Liver (tissue), 9 donors: ENCODE data around the gene MARVELD1. TPM values are rescaled to one million over a fixed set of nuclear protein-coding genes. Genes with fewer than 3 reads are reported as not detected.
A peak's percentile ranks its signal among the peaks of the same experiment; 100 is the strongest.

Experiments used
- DNase-seq: peaks from one replicate; pipeline ENCODE4 v3.0.0-alpha.2; 2017; ENCODE audit warnings: low spot score
- H3K27ac ChIP-seq, 2 donors: one replicate each; pipeline ENCODE4 v1.7.0; 2013; ENCODE audit warnings: inconsistent platforms in 2 of 2, low read length in 2 of 2, control low read depth in 1 of 2, low read depth in 1 of 2, mild to moderate bottlenecking in 1 of 2
- H3K27me3 ChIP-seq, 4 donors: one replicate each; pipeline versions ENCODE4 v1.6.1 to v1.7.0; 2013; ENCODE audit warnings: low read length in 3 of 4, inconsistent platforms in 1 of 4, mild to moderate bottlenecking in 1 of 4, moderate library complexity in 1 of 4; ENCODE audit not compliant: control insufficient read depth in 4 of 4, insufficient read depth in 4 of 4
- H3K36me3 ChIP-seq, 4 donors: one replicate each; pipeline versions ENCODE4 v1.6.1 to v1.7.0; 2013; ENCODE audit warnings: low read length in 3 of 4, mild to moderate bottlenecking in 3 of 4, low read depth in 1 of 4, moderate library complexity in 1 of 4; ENCODE audit not compliant: control insufficient read depth in 4 of 4, insufficient read depth in 3 of 4
- H3K4me1 ChIP-seq, 4 donors: one replicate each; pipeline versions ENCODE4 v1.6.1 to v1.7.0; 2013; ENCODE audit warnings: low read length in 3 of 4, mild to moderate bottlenecking in 3 of 4, moderate library complexity in 1 of 4; ENCODE audit not compliant: control insufficient read depth in 4 of 4, insufficient read depth in 4 of 4
- H3K4me3 ChIP-seq, 3 donors: one replicate each; pipeline versions ENCODE4 v1.6.1 to v1.7.0; 2013; ENCODE audit warnings: low read length in 3 of 3, control low read depth in 1 of 3, low read depth in 1 of 3, mild to moderate bottlenecking in 1 of 3
- H3K9ac ChIP-seq, 2 donors: one replicate each; pipeline ENCODE4 v1.7.0; 2013; ENCODE audit warnings: low read length in 2 of 2, mild to moderate bottlenecking in 2 of 2, moderate library complexity in 2 of 2, control low read depth in 1 of 2, low read depth in 1 of 2
- H3K9me3 ChIP-seq, 4 donors: one replicate each; pipeline versions ENCODE4 v1.6.1 to v1.7.0; 2013; ENCODE audit warnings: low read length in 3 of 4; ENCODE audit not compliant: control insufficient read depth in 4 of 4
- ATF3 ChIP-seq: IDR thresholded peaks from 2 replicates; pipeline ENCODE4 v1.6.1; 2016; ENCODE audit warnings: antibody characterized with exemption
- CTCF ChIP-seq: fragments of 150-350 bp; IDR thresholded peaks from 2 replicates; pipeline ENCODE4 v1.5.1; 2017; ENCODE audit warnings: improper control_type of control experiment, low read depth, low read length; ENCODE audit not compliant: missing input control
- FOXA1 ChIP-seq: IDR thresholded peaks from 2 replicates; pipeline ENCODE4 v1.6.1; 2016; ENCODE audit warnings: antibody characterized with exemption
- GABPA ChIP-seq, 2 donors: IDR thresholded peaks in 1 of 2; conservative IDR thresholded peaks in 1 of 2; 2 replicates each; pipeline ENCODE4 v1.6.1; 2016; ENCODE audit warnings: antibody characterized with exemption in 2 of 2, mild to moderate bottlenecking in 1 of 2, moderate library complexity in 1 of 2
- HNF4A ChIP-seq, 2 donors: conservative IDR thresholded peaks; 2 replicates each; pipeline ENCODE4 v1.6.1; 2016; ENCODE audit warnings: antibody characterized with exemption in 2 of 2, mild to moderate bottlenecking in 2 of 2
- HNF4G ChIP-seq: IDR thresholded peaks from 2 replicates; pipeline ENCODE4 v1.6.1; 2016; ENCODE audit warnings: antibody characterized with exemption
- JUND ChIP-seq, 2 donors: IDR thresholded peaks; 2 replicates each; pipeline ENCODE4 v1.6.1; 2016; ENCODE audit warnings: antibody characterized with exemption in 2 of 2
- MAX ChIP-seq: IDR thresholded peaks from 2 replicates; pipeline ENCODE4 v1.6.1; 2016; ENCODE audit warnings: antibody characterized with exemption
- NR2F2 ChIP-seq: IDR thresholded peaks from 2 replicates; pipeline ENCODE4 v1.6.1; 2016; ENCODE audit warnings: antibody characterized with exemption
- REST ChIP-seq: IDR thresholded peaks from 2 replicates; pipeline ENCODE4 v1.6.1; 2016; ENCODE audit warnings: antibody characterized with exemption, mild to moderate bottlenecking
- RXRA ChIP-seq, 2 donors: IDR thresholded peaks; 2 replicates each; pipeline ENCODE4 v1.6.1; 2017 to 2018; ENCODE audit warnings: antibody characterized with exemption in 2 of 2, mild to moderate bottlenecking in 1 of 2
- SP1 ChIP-seq: IDR thresholded peaks from 2 replicates; pipeline ENCODE4 v1.6.1; 2018; ENCODE audit warnings: antibody characterized with exemption, mild to moderate bottlenecking
- TAF1 ChIP-seq: conservative IDR thresholded peaks from 2 replicates; pipeline ENCODE4 v1.6.1; 2016; ENCODE audit warnings: antibody characterized with exemption, mild to moderate bottlenecking
- YY1 ChIP-seq: IDR thresholded peaks from 2 replicates; pipeline ENCODE4 v1.6.1; 2016; ENCODE audit warnings: antibody characterized with exemption, mild to moderate bottlenecking
- ZBTB33 ChIP-seq: IDR thresholded peaks from 2 replicates; pipeline ENCODE4 v1.6.1; 2016; ENCODE audit warnings: antibody characterized with exemption
- WGBS: extraction: QIAGEN DNeasy Blood & Tissue Kit; methylation state at CpG from one replicate; pipeline ENCODE4 v1.1.7; 2013; 5-methylcytosine and 5-hydroxymethylcytosine counted together
- polyA plus RNA-seq, 2 donors: library from polyadenylated mRNA; stranded (reverse) in 1 of 2; unstranded in 1 of 2; fragments of 200-250 nt in 1 of 2; fragments of >200 nt in 1 of 2; fragmentation: Nextera tagmentation in 1 of 2; extraction: Ambion mirVana in 1 of 2; gene quantifications; one replicate each; pipeline versions ENCODE4 v1.2.1 to v1.2.3, GENCODE V29; 2013 to 2015
- total RNA-seq, 2 donors: library from RNA; depleted of rRNA; stranded (reverse); fragments of >200 nt; gene quantifications; one replicate each; pipeline ENCODE4 v1.2.3, GENCODE V29; 2014
- donor health status: healthy.
- donor health status: healthy.
- donor health status: healthy.
- donor health status: healthy.
- donor health status: healthy.

The MARVELD1 gene
- total and polyA plus RNA-seq, 4 donors = 0.72 to 3.3 (median 2.8) TPM

GRCh38 chr10:97711640-97712572 is 1.6 kb upstream of the MARVELD1 start:
- no peak overlapping the region for H3K4me3 ChIP-seq
- 89% methylated on average over 9 of the region's 9 CpGs for WGBS
- H3K9me3 ChIP-seq = no peaks in the 10 kb centered on the region
- H3K27ac ChIP-seq = no peak overlapping the region
- H3K27me3 ChIP-seq = no peaks in the 10 kb centered on the region
- TF ChIP-seq RXRA (IDR thresholded peaks at IDR 0.05) = peak in 1 of 2 donors; percentile 12
- TF ChIP-seq NR2F2 = no peak
- DNase-seq = no peak
- peaks cover 6 to 23% (median 18%) of the 10 kb centered on the region in 4 donors for H3K4me1 ChIP-seq
- no peaks in the 10 kb centered on the region for H3K36me3 ChIP-seq
- H3K9ac ChIP-seq = no peak overlapping the region

GRCh38 chr10:97713826-97714400 is 383 bp downstream of the MARVELD1 start:
- DNase-seq = peak; percentile 66
- WGBS = under 1% methylated on average over 69 of the region's 69 CpGs
- H3K27ac ChIP-seq = peak overlapping the region; percentile 57 to 71
- H3K9me3 ChIP-seq = no peaks in the 10 kb centered on the region
- H3K4me3 ChIP-seq = peak overlapping the region; percentile 56 to 60 (median 59)
- TF ChIP-seq GABPA (IDR thresholded peaks at IDR 0.05 in 1 of 2, conservative IDR thresholded peaks at IDR 0.05 in 1 of 2) (no peak), YY1 (peak; percentile 72), TAF1 (no peak), JUND (IDR thresholded peaks at IDR 0.05) (no peak), MAX (peak; percentile 89), ATF3 (no peak)
- peaks cover under 1 to 20% (median 14%) of the 10 kb centered on the region in 4 donors for H3K4me1 ChIP-seq
- H3K27me3 ChIP-seq = no peaks in the 10 kb centered on the region
- no peak overlapping the region for H3K9ac ChIP-seq
- no peaks in the 10 kb centered on the region for H3K36me3 ChIP-seq

- Histone ChIP-seq H3K9ac (no peak overlapping the region), H3K9me3 (no peaks in the 10 kb centered on the region), H3K4me1 (peaks cover 2 to 23% (median 17%) of the 10 kb centered on the region in 4 donors), H3K4me3 (peak overlapping the region; percentile 56 to 60 (median 59)), H3K27ac (peak overlapping the region; percentile 57 to 71), H3K27me3 (no peaks in the 10 kb centered on the region), H3K36me3 (no peaks in the 10 kb centered on the region)
- 19% methylated on average over 74 of the region's 74 CpGs for WGBS
- no peak for DNase-seq
- TF ChIP-seq CTCF (no peak), SP1 (no peak), HNF4A (conservative IDR thresholded peaks at IDR 0.05) (no peak), ZBTB33 (no peak), MAX (no peak), NR2F2 (no peak), GABPA (IDR thresholded peaks at IDR 0.05 in 1 of 2, conservative IDR thresholded peaks at IDR 0.05 in 1 of 2) (no peak), FOXA1 (no peak), JUND (IDR thresholded peaks at IDR 0.05) (no peak), YY1 (no peak), REST (no peak), HNF4G (no peak), RXRA (IDR thresholded peaks at IDR 0.05) (no peak), TAF1 (no peak)
These were observed 1.1 kb downstream of the MARVELD1 start for GRCh38 chr10:97714401-97715258.
